Thyroid gland (tissue), 4 donors: ENCODE results near the gene BCAS3.

Experiments used
- POLR2A ChIP-seq, 2 donors: fragments of 450-650 bp; IDR thresholded peaks; one replicate each; pipeline ENCODE4 v1.6.1; 2017; ENCODE audit warnings: antibody characterized with exemption in 2 of 2, mild to moderate bottlenecking in 2 of 2, moderate library complexity in 1 of 2
- TF ChIP-seq, protein P1 (sequence below), 6 experiments: fragments of 200-600 bp in 3 of 6; fragments of 450-650 bp in 3 of 6; sonication (generic) in 3 of 6; IDR thresholded peaks; one replicate each; pipeline ENCODE4 v1.5.1; 2016 to 2019; ENCODE audit warnings: antibody characterized with exemption in 6 of 6, mild to moderate bottlenecking in 2 of 6, inconsistent platforms in 1 of 6, moderate library complexity in 1 of 6

DNA sequence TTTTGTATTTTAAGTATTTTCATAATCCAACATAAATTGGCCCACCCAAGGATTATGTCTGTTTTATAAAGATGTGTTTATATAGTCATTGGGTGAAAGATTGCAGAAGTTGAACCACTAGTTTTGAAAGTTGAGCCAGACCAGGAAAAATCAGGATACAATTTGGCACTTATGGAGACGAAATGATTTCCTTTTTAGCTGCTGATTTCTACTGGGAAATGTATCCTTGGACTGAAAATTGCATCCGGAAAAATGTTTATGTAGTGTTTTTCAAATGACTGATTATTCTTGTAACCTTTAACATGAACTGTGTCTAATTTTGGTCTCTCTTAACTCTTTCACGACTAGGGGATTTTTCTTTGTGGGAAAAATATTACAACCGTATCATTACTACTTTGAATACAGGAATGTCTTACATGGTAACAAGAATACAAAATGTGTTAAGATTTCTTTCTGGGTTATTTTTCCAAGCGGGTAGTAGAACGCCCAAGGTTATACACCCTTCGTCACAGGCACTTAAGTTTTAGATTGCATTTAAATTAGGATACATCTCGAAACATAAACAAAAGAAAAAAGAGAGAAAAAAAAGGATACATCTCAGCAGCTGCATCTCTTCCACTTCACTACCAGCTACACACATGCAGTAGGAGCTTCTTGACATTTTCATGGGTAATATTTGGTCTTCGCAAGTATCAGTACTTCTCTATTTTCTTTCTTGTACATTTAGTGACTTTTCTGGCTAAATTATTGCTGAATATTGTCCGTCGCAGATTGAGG is 449.0 kb downstream of the BCAS3 start:
- no peak for TF ChIP-seq POLR2A (IDR thresholded peaks at IDR 0.05)
- TF ChIP-seq, protein P1, sequence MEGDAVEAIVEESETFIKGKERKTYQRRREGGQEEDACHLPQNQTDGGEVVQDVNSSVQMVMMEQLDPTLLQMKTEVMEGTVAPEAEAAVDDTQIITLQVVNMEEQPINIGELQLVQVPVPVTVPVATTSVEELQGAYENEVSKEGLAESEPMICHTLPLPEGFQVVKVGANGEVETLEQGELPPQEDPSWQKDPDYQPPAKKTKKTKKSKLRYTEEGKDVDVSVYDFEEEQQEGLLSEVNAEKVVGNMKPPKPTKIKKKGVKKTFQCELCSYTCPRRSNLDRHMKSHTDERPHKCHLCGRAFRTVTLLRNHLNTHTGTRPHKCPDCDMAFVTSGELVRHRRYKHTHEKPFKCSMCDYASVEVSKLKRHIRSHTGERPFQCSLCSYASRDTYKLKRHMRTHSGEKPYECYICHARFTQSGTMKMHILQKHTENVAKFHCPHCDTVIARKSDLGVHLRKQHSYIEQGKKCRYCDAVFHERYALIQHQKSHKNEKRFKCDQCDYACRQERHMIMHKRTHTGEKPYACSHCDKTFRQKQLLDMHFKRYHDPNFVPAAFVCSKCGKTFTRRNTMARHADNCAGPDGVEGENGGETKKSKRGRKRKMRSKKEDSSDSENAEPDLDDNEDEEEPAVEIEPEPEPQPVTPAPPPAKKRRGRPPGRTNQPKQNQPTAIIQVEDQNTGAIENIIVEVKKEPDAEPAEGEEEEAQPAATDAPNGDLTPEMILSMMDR (IDR thresholded peaks at IDR 0.05) = no peak
